ENCODE results near the gene CAMSAP1. TPM values are rescaled to one million over a fixed set of nuclear protein-coding genes. Genes with fewer than 3 reads are reported as not detected.
A peak's percentile ranks its signal among the peaks of the same experiment; 100 is the strongest.

CAMSAP1 gene
- total and polyA plus RNA-seq, 9 of the 15 experiments (the other 6 are each of a cell fraction or from before 2014, with no cell fraction given) = 1.5 to 28.8 (median 14.3) TPM

GRCh38 chr9:135950135-135950682 lies 42.9 kb upstream of the CAMSAP1 start (continued):
- TF ChIP-seq TSHZ1 (CRISPR knock-in tag; IDR thresholded peaks at IDR 0.05) (no peak), GTF3C2 (IDR thresholded peaks at IDR 0.05; ENCODE audit: borderline replicate concordance, extremely low read depth, insufficient read length) (no peak), YY1 (IDR thresholded peaks at IDR 0.05; ENCODE audit: borderline replicate concordance in 1 of 3, control insufficient read depth in 1 of 3, extremely low read depth in 1 of 3, insufficient read depth in 3 of 3, insufficient read length in 1 of 3, insufficient replicate concordance in 2 of 3, low read depth in 1 of 3, low read length in 2 of 3) (no peak), SP1 (CRISPR knock-in tag; IDR thresholded peaks at IDR 0.05) (0 out of 2 replicates have a peak, but pooled peaks have one; percentile 3), MAX (CRISPR knock-in tag; IDR thresholded peaks at IDR 0.05) (no peak), RUNX1 (IDR thresholded peaks at IDR 0.05; ENCODE audit: low read depth) (peak; percentile 31; the same call in 1 of the 2 replicates), KDM4B (IDR thresholded peaks at IDR 0.05; ENCODE audit: borderline replicate concordance in 2 of 2, low read depth in 1 of 2) (no peak), SMARCE1 (IDR thresholded peaks at IDR 0.05) (peak; percentile 90), ETS2 (tag; IDR thresholded peaks at IDR 0.05; ENCODE audit: borderline replicate concordance, poor library complexity, severe bottlenecking) (no peak), ZNF395 (CRISPR knock-in tag; IDR thresholded peaks at IDR 0.05) (peak; percentile 84; the same call in 1 of the 2 replicates), ZNF740 (CRISPR knock-in tag; IDR thresholded peaks at IDR 0.05) (no peak), ZNF740 (tag; IDR thresholded peaks at IDR 0.05) (no peak), DDX20 (tag; IDR thresholded peaks at IDR 0.05; ENCODE audit: low read depth) (0 out of 2 replicates have a peak, but pooled peaks have one; percentile 63), CC2D1A (IDR thresholded peaks at IDR 0.05) (peak; percentile 95; the same call in 1 of the 2 replicates), MTA3 (IDR thresholded peaks at IDR 0.05; ENCODE audit: borderline replicate concordance) (0 out of 2 replicates have a peak, but pooled peaks have one; percentile 22)
